GM23338 (cell line): ENCODE measurements around the gene SERPINI1. TPM values are rescaled to one million over a fixed set of nuclear protein-coding genes. Genes with fewer than 3 reads are reported as not detected.

Source experiments
- ATAC-seq: fragments of 200-7000 bp; cut with Tn5 transposase; 3 replicates; pipeline ENCODE4 v1.9.1; 2020
- DNase-seq: peaks from one replicate; pipeline ENCODE4 v3.0.0-alpha.2; 2015; ENCODE audit warnings: low spot score
- H2AFZ ChIP-seq: fragments of 200-600 bp; sonication (generic); 2 replicates; pipeline ENCODE4 v1.8.0; 2016; ENCODE audit warnings: antibody characterized with exemption, mild to moderate bottlenecking, moderate library complexity
- H3F3A ChIP-seq: fragments of 200-600 bp; sonication (generic); replicated peaks from 2 replicates; pipeline ENCODE4 v1.8.0; 2017; ENCODE audit warnings: antibody characterized with exemption, mixed run types, low read depth
- H3K27ac ChIP-seq: fragments of 200-600 bp; sonication (generic); 2 replicates; pipeline ENCODE4 v1.6.1; 2016; ENCODE audit warnings: low read depth
- H3K27me3 ChIP-seq: fragments of 200-600 bp; sonication (generic); 2 replicates; pipeline ENCODE4 v1.8.0; 2016; ENCODE audit warnings: mild to moderate bottlenecking, mixed run types, moderate library complexity; ENCODE audit not compliant: insufficient read depth
- H3K36me3 ChIP-seq: fragments of 200-600 bp; sonication (generic); 2 replicates; pipeline ENCODE4 v1.8.0; 2016; ENCODE audit warnings: mild to moderate bottlenecking; ENCODE audit not compliant: insufficient read depth
- H3K4me1 ChIP-seq: fragments of 200-600 bp; sonication (generic); 2 replicates; pipeline ENCODE4 v1.8.0; 2016; ENCODE audit warnings: mild to moderate bottlenecking, moderate library complexity; ENCODE audit not compliant: insufficient read depth
- H3K4me2 ChIP-seq: fragments of 200-600 bp; sonication (generic); 2 replicates; pipeline ENCODE4 v1.7.1; 2017; ENCODE audit warnings: mixed run types
- H3K4me3 ChIP-seq: fragments of 200-600 bp; sonication (generic); 2 replicates; pipeline ENCODE4 v1.6.1; 2016; ENCODE audit warnings: mixed run types
- H3K79me2 ChIP-seq: fragments of 200-600 bp; sonication (generic); replicated peaks from 2 replicates; pipeline ENCODE4 v1.8.0; 2017; ENCODE audit warnings: mild to moderate bottlenecking; ENCODE audit not compliant: insufficient read depth
- H3K9me2 ChIP-seq: fragments of 200-600 bp; sonication (generic); 2 replicates; pipeline ENCODE4 v1.8.0; 2017; ENCODE audit not compliant: insufficient read depth
- H4K20me1 ChIP-seq: fragments of 200-600 bp; sonication (generic); replicated peaks from 2 replicates; pipeline ENCODE4 v1.8.0; 2017; ENCODE audit warnings: mild to moderate bottlenecking; ENCODE audit not compliant: insufficient read depth
- H3K27ac Mint-ChIP-seq: 2 replicates; pipeline ENCODE4 v1.8.0; 2020; ENCODE audit warnings: inconsistent platforms, mild to moderate bottlenecking, moderate library complexity, mixed read lengths
- H3K27me3 Mint-ChIP-seq: 3 replicates; pipeline ENCODE4 v1.8.0; 2022; ENCODE audit warnings: low read depth, mild to moderate bottlenecking, moderate library complexity, mixed read lengths, inconsistent platforms; ENCODE audit not compliant: insufficient read depth, poor library complexity
- H3K36me3 Mint-ChIP-seq: 3 replicates; pipeline ENCODE4 v1.8.0; 2021; ENCODE audit warnings: low read depth, mild to moderate bottlenecking, inconsistent platforms, moderate library complexity, mixed read lengths
- H3K4me1 Mint-ChIP-seq: 3 replicates; pipeline ENCODE4 v1.8.0; 2020; ENCODE audit warnings: mild to moderate bottlenecking, inconsistent platforms, mixed read lengths
- H3K4me3 Mint-ChIP-seq: 3 replicates; pipeline ENCODE4 v1.8.0; 2021; ENCODE audit warnings: moderate library complexity, mild to moderate bottlenecking, inconsistent platforms, mixed read lengths
- H3K9me3 Mint-ChIP-seq: 3 replicates; pipeline ENCODE4 v1.8.0; 2020; ENCODE audit warnings: moderate library complexity, mild to moderate bottlenecking, inconsistent platforms, mixed read lengths
- CTCF ChIP-seq, 2 experiments: fragments of 200-600 bp in 1 of 2; sonication (generic) in 1 of 2; conservative IDR thresholded peaks; 2 replicates each; pipeline versions ENCODE4 v1.5.1 to v1.6.1; 2016 to 2017; ENCODE audit warnings: antibody characterized with exemption in 2 of 2, low read depth in 2 of 2, mild to moderate bottlenecking in 2 of 2, moderate library complexity in 1 of 2
- ETS1 ChIP-seq: IDR thresholded peaks from 2 replicates; pipeline ENCODE4 v1.6.1; 2016; ENCODE audit warnings: antibody characterized with exemption
- JUNB ChIP-seq: IDR thresholded peaks from one replicate; pipeline ENCODE4 v1.6.1; 2016; ENCODE audit warnings: antibody characterized with exemption; ENCODE audit not compliant: unreplicated experiment
- NANOG ChIP-seq: IDR thresholded peaks from 2 replicates; pipeline ENCODE4 v1.6.1; 2016; ENCODE audit warnings: antibody characterized with exemption, borderline replicate concordance
- STAT1 ChIP-seq: IDR thresholded peaks from one replicate; pipeline ENCODE4 v1.6.1; 2016; ENCODE audit warnings: antibody characterized with exemption; ENCODE audit not compliant: unreplicated experiment
- ZNF331 ChIP-seq: fragments of 250-450 bp; sonication (Bioruptor Pico); IDR thresholded peaks from 2 replicates; pipeline ENCODE4 v1.5.0; 2020; ENCODE audit warnings: low read depth, mild to moderate bottlenecking, moderate library complexity
- polyA plus RNA-seq: library from polyadenylated mRNA; unstranded; fragments of >200 nt; fragmentation: Nextera tagmentation; extraction: Ambion mirVana; gene quantifications from 2 replicates; pipeline ENCODE4 v1.2.1, GENCODE V29; 2016
- total RNA-seq: library from RNA; depleted of rRNA; stranded (reverse); fragments of >200 nt; shearing (Covaris generic); gene quantifications from 2 replicates; pipeline ENCODE4 v1.2.3, GENCODE V29; 2014
- TF ChIP-seq, protein P1 (sequence below): fragments of 250-450 bp; sonication (Bioruptor Pico); IDR thresholded peaks from 2 replicates; pipeline ENCODE4 v1.5.0; 2020; ENCODE audit warnings: mild to moderate bottlenecking, moderate library complexity
- TF ChIP-seq, protein P2 (sequence below): IDR thresholded peaks from one replicate; pipeline ENCODE4 v1.6.1; 2018; ENCODE audit warnings: antibody characterized with exemption; ENCODE audit not compliant: unreplicated experiment

SERPINI1 gene
- total and polyA plus RNA-seq, 2 experiments from 2014 or later, result 9.2 to 26.6 TPM

DNA sequence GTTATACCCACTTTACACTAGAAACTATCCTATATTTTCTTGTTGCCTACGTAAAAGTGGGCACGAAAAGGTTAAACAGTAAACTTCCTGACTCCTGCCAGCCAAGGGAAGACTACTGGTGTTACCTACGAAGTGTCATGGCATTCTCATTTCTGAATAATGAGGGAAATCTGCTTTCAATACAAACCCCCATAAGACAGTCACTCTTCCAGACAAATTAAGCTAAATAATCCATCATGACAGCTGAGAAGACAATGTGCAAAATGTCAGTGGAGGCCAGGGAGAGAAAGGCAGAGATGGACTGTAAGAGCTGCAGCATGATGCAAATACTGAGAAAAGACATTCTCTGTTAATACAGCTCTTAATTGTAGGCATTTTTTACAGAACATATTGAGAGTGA is 136.5 kb downstream of the SERPINI1 start (continued):
- TF ChIP-seq, protein P1, sequence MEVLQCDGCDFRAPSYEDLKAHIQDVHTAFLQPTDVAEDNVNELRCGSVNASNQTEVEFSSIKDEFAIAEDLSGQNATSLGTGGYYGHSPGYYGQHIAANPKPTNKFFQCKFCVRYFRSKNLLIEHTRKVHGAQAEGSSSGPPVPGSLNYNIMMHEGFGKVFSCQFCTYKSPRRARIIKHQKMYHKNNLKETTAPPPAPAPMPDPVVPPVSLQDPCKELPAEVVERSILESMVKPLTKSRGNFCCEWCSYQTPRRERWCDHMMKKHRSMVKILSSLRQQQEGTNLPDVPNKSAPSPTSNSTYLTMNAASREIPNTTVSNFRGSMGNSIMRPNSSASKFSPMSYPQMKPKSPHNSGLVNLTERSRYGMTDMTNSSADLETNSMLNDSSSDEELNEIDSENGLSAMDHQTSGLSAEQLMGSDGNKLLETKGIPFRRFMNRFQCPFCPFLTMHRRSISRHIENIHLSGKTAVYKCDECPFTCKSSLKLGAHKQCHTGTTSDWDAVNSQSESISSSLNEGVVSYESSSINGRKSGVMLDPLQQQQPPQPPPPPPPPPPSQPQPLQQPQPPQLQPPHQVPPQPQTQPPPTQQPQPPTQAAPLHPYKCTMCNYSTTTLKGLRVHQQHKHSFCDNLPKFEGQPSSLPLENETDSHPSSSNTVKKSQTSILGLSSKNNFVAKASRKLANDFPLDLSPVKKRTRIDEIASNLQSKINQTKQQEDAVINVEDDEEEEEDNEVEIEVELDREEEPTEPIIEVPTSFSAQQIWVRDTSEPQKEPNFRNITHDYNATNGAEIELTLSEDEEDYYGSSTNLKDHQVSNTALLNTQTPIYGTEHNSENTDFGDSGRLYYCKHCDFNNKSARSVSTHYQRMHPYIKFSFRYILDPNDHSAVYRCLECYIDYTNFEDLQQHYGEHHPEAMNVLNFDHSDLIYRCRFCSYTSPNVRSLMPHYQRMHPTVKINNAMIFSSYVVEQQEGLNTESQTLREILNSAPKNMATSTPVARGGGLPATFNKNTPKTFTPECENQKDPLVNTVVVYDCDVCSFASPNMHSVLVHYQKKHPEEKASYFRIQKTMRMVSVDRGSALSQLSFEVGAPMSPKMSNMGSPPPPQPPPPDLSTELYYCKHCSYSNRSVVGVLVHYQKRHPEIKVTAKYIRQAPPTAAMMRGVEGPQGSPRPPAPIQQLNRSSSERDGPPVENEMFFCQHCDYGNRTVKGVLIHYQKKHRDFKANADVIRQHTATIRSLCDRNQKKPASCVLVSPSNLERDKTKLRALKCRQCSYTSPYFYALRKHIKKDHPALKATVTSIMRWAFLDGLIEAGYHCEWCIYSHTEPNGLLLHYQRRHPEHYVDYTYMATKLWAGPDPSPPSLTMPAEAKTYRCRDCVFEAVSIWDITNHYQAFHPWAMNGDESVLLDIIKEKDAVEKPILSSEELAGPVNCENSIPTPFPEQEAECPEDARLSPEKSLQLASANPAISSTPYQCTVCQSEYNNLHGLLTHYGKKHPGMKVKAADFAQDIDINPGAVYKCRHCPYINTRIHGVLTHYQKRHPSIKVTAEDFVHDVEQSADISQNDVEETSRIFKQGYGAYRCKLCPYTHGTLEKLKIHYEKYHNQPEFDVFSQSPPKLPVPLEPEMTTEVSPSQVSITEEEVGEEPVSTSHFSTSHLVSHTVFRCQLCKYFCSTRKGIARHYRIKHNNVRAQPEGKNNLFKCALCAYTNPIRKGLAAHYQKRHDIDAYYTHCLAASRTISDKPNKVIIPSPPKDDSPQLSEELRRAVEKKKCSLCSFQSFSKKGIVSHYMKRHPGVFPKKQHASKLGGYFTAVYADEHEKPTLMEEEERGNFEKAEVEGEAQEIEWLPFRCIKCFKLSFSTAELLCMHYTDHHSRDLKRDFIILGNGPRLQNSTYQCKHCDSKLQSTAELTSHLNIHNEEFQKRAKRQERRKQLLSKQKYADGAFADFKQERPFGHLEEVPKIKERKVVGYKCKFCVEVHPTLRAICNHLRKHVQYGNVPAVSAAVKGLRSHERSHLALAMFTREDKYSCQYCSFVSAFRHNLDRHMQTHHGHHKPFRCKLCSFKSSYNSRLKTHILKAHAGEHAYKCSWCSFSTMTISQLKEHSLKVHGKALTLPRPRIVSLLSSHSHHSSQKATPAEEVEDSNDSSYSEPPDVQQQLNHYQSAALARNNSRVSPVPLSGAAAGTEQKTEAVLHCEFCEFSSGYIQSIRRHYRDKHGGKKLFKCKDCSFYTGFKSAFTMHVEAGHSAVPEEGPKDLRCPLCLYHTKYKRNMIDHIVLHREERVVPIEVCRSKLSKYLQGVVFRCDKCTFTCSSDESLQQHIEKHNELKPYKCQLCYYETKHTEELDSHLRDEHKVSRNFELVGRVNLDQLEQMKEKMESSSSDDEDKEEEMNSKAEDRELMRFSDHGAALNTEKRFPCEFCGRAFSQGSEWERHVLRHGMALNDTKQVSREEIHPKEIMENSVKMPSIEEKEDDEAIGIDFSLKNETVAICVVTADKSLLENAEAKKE (CRISPR knock-in tag), result no peak
- TF ChIP-seq JUNB (no peak), NANOG (no peak), STAT1 (no peak)

DNA sequence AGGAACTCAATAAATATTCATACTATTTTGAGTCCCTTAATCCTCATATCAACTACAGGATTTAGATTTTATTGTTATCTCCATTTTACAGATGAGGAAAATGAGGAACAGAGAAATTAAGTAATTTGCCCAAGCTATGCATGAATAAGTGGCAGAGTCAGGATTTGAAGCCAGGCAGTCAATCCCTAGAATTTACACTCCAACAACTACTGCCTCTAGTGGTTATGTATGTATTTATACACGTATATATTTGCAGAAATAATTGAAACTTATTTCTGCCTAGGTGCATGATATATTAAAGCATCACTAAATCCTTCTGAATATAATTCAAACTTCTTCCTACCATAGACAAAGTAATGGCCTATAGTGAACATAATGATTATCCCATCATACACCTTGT is 137.4 kb downstream of the SERPINI1 start:
- H3K27ac Mint-ChIP-seq, result no peak overlapping the region
- TF ChIP-seq ETS1 (no peak), CTCF (conservative IDR thresholded peaks at IDR 0.05; ENCODE audit: low read depth in 2 of 2) (peak; percentile 23 to 48), ZNF331 (no peak)
- TF ChIP-seq, protein P2, sequence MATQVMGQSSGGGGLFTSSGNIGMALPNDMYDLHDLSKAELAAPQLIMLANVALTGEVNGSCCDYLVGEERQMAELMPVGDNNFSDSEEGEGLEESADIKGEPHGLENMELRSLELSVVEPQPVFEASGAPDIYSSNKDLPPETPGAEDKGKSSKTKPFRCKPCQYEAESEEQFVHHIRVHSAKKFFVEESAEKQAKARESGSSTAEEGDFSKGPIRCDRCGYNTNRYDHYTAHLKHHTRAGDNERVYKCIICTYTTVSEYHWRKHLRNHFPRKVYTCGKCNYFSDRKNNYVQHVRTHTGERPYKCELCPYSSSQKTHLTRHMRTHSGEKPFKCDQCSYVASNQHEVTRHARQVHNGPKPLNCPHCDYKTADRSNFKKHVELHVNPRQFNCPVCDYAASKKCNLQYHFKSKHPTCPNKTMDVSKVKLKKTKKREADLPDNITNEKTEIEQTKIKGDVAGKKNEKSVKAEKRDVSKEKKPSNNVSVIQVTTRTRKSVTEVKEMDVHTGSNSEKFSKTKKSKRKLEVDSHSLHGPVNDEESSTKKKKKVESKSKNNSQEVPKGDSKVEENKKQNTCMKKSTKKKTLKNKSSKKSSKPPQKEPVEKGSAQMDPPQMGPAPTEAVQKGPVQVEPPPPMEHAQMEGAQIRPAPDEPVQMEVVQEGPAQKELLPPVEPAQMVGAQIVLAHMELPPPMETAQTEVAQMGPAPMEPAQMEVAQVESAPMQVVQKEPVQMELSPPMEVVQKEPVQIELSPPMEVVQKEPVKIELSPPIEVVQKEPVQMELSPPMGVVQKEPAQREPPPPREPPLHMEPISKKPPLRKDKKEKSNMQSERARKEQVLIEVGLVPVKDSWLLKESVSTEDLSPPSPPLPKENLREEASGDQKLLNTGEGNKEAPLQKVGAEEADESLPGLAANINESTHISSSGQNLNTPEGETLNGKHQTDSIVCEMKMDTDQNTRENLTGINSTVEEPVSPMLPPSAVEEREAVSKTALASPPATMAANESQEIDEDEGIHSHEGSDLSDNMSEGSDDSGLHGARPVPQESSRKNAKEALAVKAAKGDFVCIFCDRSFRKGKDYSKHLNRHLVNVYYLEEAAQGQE, result no peak
- no peaks in the 10 kb centered on the region for H3K79me2 ChIP-seq
- H3K4me2 ChIP-seq, result no peak overlapping the region
- ATAC-seq, result no peak
- H3K4me3 Mint-ChIP-seq, result no peak overlapping the region
- peaks cover 10% of the 10 kb centered on the region; the same call in 2 of the 3 replicates for H3K4me1 Mint-ChIP-seq
- no peaks in the 10 kb centered on the region for H3K27me3 ChIP-seq
- H3K27ac ChIP-seq, result no peak overlapping the region
- no peak overlapping the region for H2AFZ ChIP-seq
- no peaks in the 10 kb centered on the region for H3K9me2 ChIP-seq
- H3K27me3 Mint-ChIP-seq, result no peaks in the 10 kb centered on the region
- no peaks in the 10 kb centered on the region for H3F3A ChIP-seq
- no peak overlapping the region for H3K4me3 ChIP-seq
- no peaks in the 10 kb centered on the region for H4K20me1 ChIP-seq
- H3K4me1 ChIP-seq, result peaks cover 7% of the 10 kb centered on the region; the same call in 1 of the 2 replicates
- H3K9me3 Mint-ChIP-seq, result no peaks in the 10 kb centered on the region
- no peaks in the 10 kb centered on the region for H3K36me3 Mint-ChIP-seq
- no peak for DNase-seq
- no peaks in the 10 kb centered on the region for H3K36me3 ChIP-seq
